HCT116 (cell line): ENCODE data around the gene ADGRF4. TPM values are rescaled to one million over a fixed set of nuclear protein-coding genes. Genes with fewer than 3 reads are reported as not detected.

ENCODE experiments used
- ATAC-seq: fragments of 200-7000 bp; cut with Tn5 transposase; 2 replicates; pipeline ENCODE4 v1.9.1; 2020; ENCODE audit warnings: mild to moderate bottlenecking, moderate library complexity
- BruUV-seq: library from RNA; stranded (reverse); fragments of 400-500 nt; replicated peaks from 2 replicates; lab custom pipeline; 2021; lab: Mats Ljungman, UMichigan
- CTCF ChIA-PET: fragments of 300-600 bp; sonication (Branson Sonifier 250); formaldehyde crosslinking; loops from one replicate; lab custom pipeline; 2021; ENCODE audit warnings: antibody characterized with exemption; lab: Charles Lee
- POLR2A ChIA-PET: fragments of 300-600, 350-600 bp; sonication (Branson Sonifier 250); formaldehyde crosslinking; loops from one replicate; lab custom pipeline; 2021; ENCODE audit warnings: antibody characterized with exemption; lab: Charles Lee
- RAD21 ChIA-PET, 2 experiments: fragments of 300-600 bp; sonication (Branson Sonifier 250); formaldehyde crosslinking; loops; one replicate each; lab custom pipeline; 2023; ENCODE audit warnings: low total read pairs in 2 of 2; ENCODE audit not compliant: uncharacterized antibody in 2 of 2, unreplicated experiment in 2 of 2, low non-redundant PET in 1 of 2; lab: Charles Lee
- DNase-seq: peaks from one replicate; pipeline ENCODE4 v3.0.0-alpha.2; 2010; ENCODE audit warnings: low read depth, low spot score
- H2AFZ ChIP-seq: fragments of 200-600 bp; shearing (Covaris generic), sonication (generic); 2 replicates; pipeline ENCODE4 v1.6.1; 2017; ENCODE audit warnings: low read depth, mixed run types, mixed read lengths, antibody characterized with exemption, low read length; ENCODE audit not compliant: poor library complexity, severe bottlenecking
- H3K27ac ChIP-seq: 2 replicates; pipeline ENCODE4 v1.5.1; 2012; ENCODE audit warnings: low read depth, low read length
- H3K27me3 ChIP-seq: fragments of 200-600 bp; sonication (generic); 2 replicates; pipeline ENCODE4 v1.6.1; 2016; ENCODE audit warnings: mixed run types, low read length, mixed read lengths; ENCODE audit not compliant: insufficient read depth
- H3K36me3 ChIP-seq, 2 experiments: fragments of 200-500 bp in 1 of 2; fragments of 200-600 bp in 1 of 2; sonication (Bioruptor generic) in 1 of 2; sonication (generic) in 1 of 2; 2 replicates each; pipeline versions ENCODE4 v1.5.1 to v1.6.1; 2014 to 2016; ENCODE audit warnings: low read length in 2 of 2, inconsistent platforms in 1 of 2, mixed read lengths in 1 of 2, mixed run types in 1 of 2; ENCODE audit not compliant: insufficient read depth in 2 of 2, control insufficient read depth in 1 of 2
- H3K4me1 ChIP-seq, 2 experiments: fragments of 200-600 bp in 1 of 2; sonication (generic) in 1 of 2; 2 replicates each; pipeline versions ENCODE4 v1.5.1 to v1.6.1; 2012 to 2017; ENCODE audit warnings: low read length in 2 of 2, inconsistent platforms in 1 of 2, mild to moderate bottlenecking in 1 of 2, mixed read lengths in 1 of 2, mixed run types in 1 of 2, moderate library complexity in 1 of 2; ENCODE audit not compliant: insufficient read depth in 2 of 2, control insufficient read depth in 1 of 2
- H3K4me2 ChIP-seq: fragments of 200-600 bp; sonication (generic); 2 replicates; pipeline ENCODE4 v1.6.1; 2017; ENCODE audit warnings: mixed run types, low read length, mixed read lengths
- H3K4me3 ChIP-seq, 2 experiments: fragments of 200-600 bp in 1 of 2; sonication (generic) in 1 of 2; replicated peaks in 1 of 2; 2 replicates each; pipeline ENCODE4 v1.5.1; 2011 to 2016; ENCODE audit warnings: low read length in 2 of 2, control low read depth in 1 of 2, low read depth in 1 of 2, mild to moderate bottlenecking in 1 of 2, mixed read lengths in 1 of 2, mixed run types in 1 of 2
- H3K79me2 ChIP-seq: fragments of 200-600 bp; sonication (generic); 2 replicates; pipeline ENCODE4 v1.6.1; 2017; ENCODE audit warnings: mild to moderate bottlenecking, mixed run types, low read length, moderate library complexity, mixed read lengths; ENCODE audit not compliant: insufficient read depth
- H3K9ac ChIP-seq: fragments of 200-600 bp; sonication (generic); 2 replicates; pipeline ENCODE4 v1.6.1; 2016; ENCODE audit warnings: low read length, mixed read lengths
- H3K9me2 ChIP-seq: fragments of 200-600 bp; sonication (generic), shearing (Covaris generic); 2 replicates; pipeline ENCODE4 v1.6.1; 2017; ENCODE audit warnings: mixed run types, mild to moderate bottlenecking, moderate library complexity; ENCODE audit not compliant: insufficient read depth
- H3K9me3 ChIP-seq, 2 experiments: fragments of 200-500 bp in 1 of 2; fragments of 200-600 bp in 1 of 2; sonication (Bioruptor generic) in 1 of 2; sonication (generic) in 1 of 2; 2 replicates each; pipeline ENCODE4 v1.6.1; 2014 to 2017; ENCODE audit warnings: low read length in 2 of 2, mixed read lengths in 2 of 2, inconsistent platforms in 1 of 2, low read depth in 1 of 2, mild to moderate bottlenecking in 1 of 2, mixed run types in 1 of 2, moderate library complexity in 1 of 2; ENCODE audit not compliant: control insufficient read depth in 1 of 2, insufficient read depth in 1 of 2
- H4K20me1 ChIP-seq: fragments of 200-600 bp; sonication (generic), shearing (Covaris generic); 2 replicates; pipeline ENCODE4 v1.6.1; 2017; ENCODE audit warnings: mixed run types, mild to moderate bottlenecking, moderate library complexity; ENCODE audit not compliant: insufficient read depth
- ATF3 ChIP-seq: IDR thresholded peaks from 2 replicates; pipeline ENCODE4 v1.6.1; 2012
- CBX3 ChIP-seq: IDR thresholded peaks from 2 replicates; pipeline ENCODE4 v1.6.1; 2012; ENCODE audit warnings: low read depth
- CEBPB ChIP-seq: IDR thresholded peaks from 2 replicates; pipeline ENCODE4 v1.6.1; 2012; ENCODE audit warnings: low read depth
- CTCF ChIP-seq, 3 experiments: fragments of 200-600 bp in 1 of 3; sonication (generic) in 1 of 3; IDR thresholded peaks in 2 of 3; conservative IDR thresholded peaks in 1 of 3; 2 replicates each; pipeline ENCODE4 v1.5.1; 2012 to 2017; ENCODE audit warnings: low read depth in 2 of 3, low read length in 2 of 3, antibody characterized with exemption in 1 of 3, borderline replicate concordance in 1 of 3, control low read depth in 1 of 3, mild to moderate bottlenecking in 1 of 3, mixed read lengths in 1 of 3, mixed run types in 1 of 3, moderate library complexity in 1 of 3; ENCODE audit not compliant: insufficient read depth in 1 of 3
- EGR1 ChIP-seq: IDR thresholded peaks from 2 replicates; pipeline ENCODE4 v1.6.1; 2012; ENCODE audit warnings: low read depth
- ELF1 ChIP-seq: IDR thresholded peaks from 2 replicates; pipeline ENCODE4 v1.6.1; 2012; ENCODE audit warnings: low read depth, borderline replicate concordance
- EZH2 ChIP-seq: fragments of 200-600 bp; sonication (generic); IDR thresholded peaks from 2 replicates; pipeline ENCODE4 v1.6.1; 2017; ENCODE audit warnings: antibody characterized with exemption, mixed run types
- EZH2phosphoT487 ChIP-seq: fragments of 200-600 bp; IDR thresholded peaks from 2 replicates; pipeline ENCODE4 v1.6.1; 2018; ENCODE audit warnings: antibody characterized with exemption, borderline replicate concordance
- FOSL1 ChIP-seq: IDR thresholded peaks from 2 replicates; pipeline ENCODE4 v1.6.1; 2012; ENCODE audit warnings: low read depth
- MAX ChIP-seq: IDR thresholded peaks from 2 replicates; pipeline ENCODE4 v1.6.1; 2012
- POLR2A ChIP-seq: IDR thresholded peaks from 2 replicates; pipeline ENCODE4 v1.7.0; 2011; ENCODE audit warnings: borderline replicate concordance; ENCODE audit not compliant: insufficient read depth, insufficient read length; ENCODE audit errors: extremely low read depth
- RAD21 ChIP-seq: IDR thresholded peaks from 2 replicates; pipeline ENCODE4 v1.6.1; 2012; ENCODE audit warnings: low read depth, mild to moderate bottlenecking
- REST ChIP-seq: IDR thresholded peaks from 2 replicates; pipeline ENCODE4 v1.6.1; 2012; ENCODE audit warnings: low read depth
- SIN3A ChIP-seq: IDR thresholded peaks from 2 replicates; pipeline ENCODE4 v1.6.1; 2012; ENCODE audit warnings: low read depth
- SP1 ChIP-seq: IDR thresholded peaks from 2 replicates; pipeline ENCODE4 v1.6.1; 2012; ENCODE audit warnings: low read depth
- ZFX ChIP-seq: fragments of 450-650 bp; IDR thresholded peaks from 2 replicates; pipeline ENCODE4 v1.6.1; 2017
- intact Hi-C: fragments of 100-400 bp; cut with micrococcal nuclease; formaldehyde crosslinking; loops from 2 replicates; pipeline ENCODE4 v1.10.0; 2022
- total RNA-seq: library from RNA; stranded (reverse); gene quantifications from one replicate; pipeline ENCODE4 v1.2.1, GENCODE V29; 2021; ENCODE audit not compliant: unreplicated experiment
- TF ChIP-seq, protein P1 (sequence below): IDR thresholded peaks from 2 replicates; pipeline ENCODE4 v1.6.1; 2011; ENCODE audit warnings: mild to moderate bottlenecking, low read length, moderate library complexity; ENCODE audit not compliant: insufficient replicate concordance; ENCODE audit errors: extremely low read depth

The ADGRF4 gene
- total RNA-seq, 1 experiment from 2014 or later, result not detected

DNA sequence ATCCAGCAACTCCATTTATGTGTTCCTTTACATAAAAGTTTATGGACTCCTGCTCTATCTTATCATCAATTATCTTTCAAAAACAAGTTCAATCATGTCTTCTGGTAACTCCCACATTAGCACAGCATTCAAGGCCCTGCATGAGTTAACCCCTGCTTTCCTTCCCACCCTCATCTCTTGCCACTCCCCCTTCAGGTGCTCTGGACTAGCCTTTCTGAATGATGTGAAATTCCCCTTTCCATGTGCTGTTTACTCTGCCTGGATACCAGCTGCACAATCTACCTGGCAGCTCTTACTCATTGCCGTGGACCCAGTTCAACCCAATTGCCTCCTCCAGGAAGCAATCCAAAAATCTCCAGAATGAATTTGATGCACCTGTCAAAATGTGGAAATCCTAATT, 11.9 kb downstream of the ADGRF4 start:
- TF ChIP-seq CTCF (IDR thresholded peaks at IDR 0.05 in 2 of 3, conservative IDR thresholded peaks at IDR 0.05 in 1 of 3; ENCODE audit: borderline replicate concordance in 1 of 3, insufficient read depth in 1 of 3, low read depth in 2 of 3, low read length in 2 of 3) (no peak), POLR2A (no peak), EZH2phosphoT487 (no peak), REST (no peak), CEBPB (no peak), SIN3A (no peak), EZH2 (no peak), ZFX (no peak), ATF3 (no peak), CBX3 (no peak), SP1 (no peak), MAX (no peak), RAD21 (no peak), FOSL1 (no peak), EGR1 (no peak), ELF1 (no peak)
- TF ChIP-seq, protein P1, sequence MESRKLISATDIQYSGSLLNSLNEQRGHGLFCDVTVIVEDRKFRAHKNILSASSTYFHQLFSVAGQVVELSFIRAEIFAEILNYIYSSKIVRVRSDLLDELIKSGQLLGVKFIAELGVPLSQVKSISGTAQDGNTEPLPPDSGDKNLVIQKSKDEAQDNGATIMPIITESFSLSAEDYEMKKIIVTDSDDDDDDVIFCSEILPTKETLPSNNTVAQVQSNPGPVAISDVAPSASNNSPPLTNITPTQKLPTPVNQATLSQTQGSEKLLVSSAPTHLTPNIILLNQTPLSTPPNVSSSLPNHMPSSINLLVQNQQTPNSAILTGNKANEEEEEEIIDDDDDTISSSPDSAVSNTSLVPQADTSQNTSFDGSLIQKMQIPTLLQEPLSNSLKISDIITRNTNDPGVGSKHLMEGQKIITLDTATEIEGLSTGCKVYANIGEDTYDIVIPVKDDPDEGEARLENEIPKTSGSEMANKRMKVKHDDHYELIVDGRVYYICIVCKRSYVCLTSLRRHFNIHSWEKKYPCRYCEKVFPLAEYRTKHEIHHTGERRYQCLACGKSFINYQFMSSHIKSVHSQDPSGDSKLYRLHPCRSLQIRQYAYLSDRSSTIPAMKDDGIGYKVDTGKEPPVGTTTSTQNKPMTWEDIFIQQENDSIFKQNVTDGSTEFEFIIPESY, result no peak
- Histone ChIP-seq H2AFZ (no peak overlapping the region), H3K9ac (no peak overlapping the region), H3K4me3 (no peak overlapping the region), H4K20me1 (no peaks in the 10 kb centered on the region), H3K27ac (no peak overlapping the region), H3K79me2 (no peaks in the 10 kb centered on the region), H3K9me3 (no peaks in the 10 kb centered on the region), H3K9me2 (no peaks in the 10 kb centered on the region), H3K36me3 (no peaks in the 10 kb centered on the region), H3K4me1 (no peaks in the 10 kb centered on the region), H3K27me3 (no peaks in the 10 kb centered on the region), H3K4me2 (no peak overlapping the region)
- ATAC-seq, result no peak
- intact Hi-C loops, result no loop called here
- RAD21 ChIA-PET, result no interaction called here
- CTCF ChIA-PET, result no interaction called here
- no peak for DNase-seq
- no TSS peak for BruUV-seq
- POLR2A ChIA-PET, result no interaction called here
